IMR-90 (cell line): Measurements from ENCODE around the gene SKAP1. TPM values are rescaled to one million over a fixed set of nuclear protein-coding genes. Genes with fewer than 3 reads are reported as not detected.

ENCODE experiments used
- ATAC-seq: fragments of 200-7000 bp; cut with Tn5 transposase; 2 replicates; pipeline ENCODE4 v1.9.1; 2020; ENCODE audit warnings: low read depth, mild to moderate bottlenecking, moderate library complexity
- BruUV-seq: library from RNA; stranded (reverse); fragments of 400-500 nt; replicated peaks from 2 replicates; lab custom pipeline; 2021; lab: Mats Ljungman, UMichigan
- CTCF ChIA-PET: fragments of 300-600 bp; formaldehyde crosslinking; extraction: SDS; loops from one replicate; lab custom pipeline; 2021; ENCODE audit warnings: antibody characterized with exemption; lab: Yijun Ruan, JAX
- POLR2A ChIA-PET: fragments of 300-600 bp; sonication (Branson Sonifier 250); formaldehyde crosslinking; loops from one replicate; lab custom pipeline; 2022; ENCODE audit warnings: antibody characterized with exemption; ENCODE audit not compliant: unreplicated experiment; lab: Charles Lee
- DNase-seq: peaks from one replicate; pipeline ENCODE4 v3.0.0; 2013
- H2AFZ ChIP-seq: replicated peaks from 2 replicates; pipeline ENCODE3; 2013; ENCODE audit warnings: low read length, mild to moderate bottlenecking; ENCODE audit not compliant: poor library complexity
- H2AK5ac ChIP-seq: 2 replicates; pipeline ENCODE4 v1.6.1; 2013; ENCODE audit warnings: low read depth, low read length, inconsistent platforms
- H2AK9ac ChIP-seq: replicated peaks from 2 replicates; pipeline ENCODE3; 2013; ENCODE audit warnings: mild to moderate bottlenecking, low read depth, low read length, moderate library complexity; ENCODE audit not compliant: poor library complexity
- H2BK120ac ChIP-seq: 2 replicates; pipeline ENCODE4 v1.6.1; 2013; ENCODE audit warnings: low read depth, low read length, inconsistent platforms
- H2BK15ac ChIP-seq: 3 replicates; pipeline ENCODE4 v1.6.1; 2013; ENCODE audit warnings: low read depth, low read length, inconsistent platforms
- H2BK20ac ChIP-seq: 2 replicates; pipeline ENCODE4 v1.6.1; 2013; ENCODE audit warnings: low read depth, mild to moderate bottlenecking, inconsistent platforms, low read length, moderate library complexity
- H2BK5ac ChIP-seq: 2 replicates; pipeline ENCODE4 v1.6.1; 2013; ENCODE audit warnings: mild to moderate bottlenecking, low read depth, low read length, inconsistent platforms; ENCODE audit not compliant: poor library complexity, severe bottlenecking
- H3K14ac ChIP-seq: replicated peaks from 2 replicates; pipeline ENCODE4 v1.6.1; 2013; ENCODE audit warnings: low read depth, low read length, inconsistent platforms
- H3K18ac ChIP-seq: 2 replicates; pipeline ENCODE4 v1.6.1; 2013; ENCODE audit warnings: low read depth, low read length, control low read depth
- H3K23ac ChIP-seq: 2 replicates; pipeline ENCODE4 v1.6.1; 2013; ENCODE audit warnings: low read depth, low read length, inconsistent platforms
- H3K27ac ChIP-seq: 2 replicates; pipeline ENCODE4 v1.5.1; 2013; ENCODE audit warnings: mild to moderate bottlenecking, control low read depth, low read length; ENCODE audit not compliant: insufficient read depth
- H3K27me3 ChIP-seq: 2 replicates; pipeline ENCODE4 v1.6.1; 2013; ENCODE audit warnings: low read length; ENCODE audit not compliant: control insufficient read depth, insufficient read depth
- H3K36me3 ChIP-seq: 2 replicates; pipeline ENCODE4 v1.6.1; 2013; ENCODE audit warnings: low read length, mixed read lengths; ENCODE audit not compliant: control insufficient read depth, insufficient read depth
- H3K4ac ChIP-seq: 2 replicates; pipeline ENCODE4 v1.6.1; 2013; ENCODE audit warnings: low read depth, low read length, inconsistent platforms
- H3K4me1 ChIP-seq: 2 replicates; pipeline ENCODE4 v1.6.1; 2013; ENCODE audit warnings: low read length, mixed read lengths; ENCODE audit not compliant: control insufficient read depth, insufficient read depth
- H3K4me2 ChIP-seq: 2 replicates; pipeline ENCODE4 v1.6.1; 2013; ENCODE audit warnings: low read depth, mild to moderate bottlenecking, control low read depth, low read length, moderate library complexity
- H3K4me3 ChIP-seq: 2 replicates; pipeline ENCODE4 v1.5.1; 2013; ENCODE audit warnings: low read depth, mild to moderate bottlenecking, control low read depth, low read length, moderate library complexity; ENCODE audit not compliant: insufficient read depth
- H3K56ac ChIP-seq: 2 replicates; pipeline ENCODE4 v1.6.1; 2013; ENCODE audit warnings: low read length, inconsistent platforms; ENCODE audit not compliant: insufficient read depth; ENCODE audit errors: extremely low read depth
- H3K79me1 ChIP-seq, 2 experiments: 2 replicates each; pipeline ENCODE4 v1.6.1; 2013; ENCODE audit warnings: low read length in 2 of 2, inconsistent platforms in 1 of 2, low read depth in 1 of 2
- H3K9ac ChIP-seq: 2 replicates; pipeline ENCODE4 v1.6.1; 2013; ENCODE audit warnings: low read depth, low read length, control low read depth
- H3K9me1 ChIP-seq: 2 replicates; pipeline ENCODE4 v1.6.1; 2013; ENCODE audit warnings: low read length, inconsistent platforms; ENCODE audit not compliant: insufficient read depth
- H3K9me3 ChIP-seq: 2 replicates; pipeline ENCODE4 v1.6.1; 2013; ENCODE audit warnings: low read length; ENCODE audit not compliant: control insufficient read depth, insufficient read depth
- H4K20me1 ChIP-seq: 2 replicates; pipeline ENCODE4 v1.6.1; 2013; ENCODE audit warnings: low read length, inconsistent platforms; ENCODE audit not compliant: insufficient read depth
- H4K5ac ChIP-seq: 2 replicates; pipeline ENCODE4 v1.6.1; 2013; ENCODE audit warnings: mild to moderate bottlenecking, low read depth, low read length, control low read depth
- H4K8ac ChIP-seq, 2 experiments: 2 replicates each; pipeline ENCODE4 v1.6.1; 2013; ENCODE audit warnings: low read depth in 2 of 2, low read length in 2 of 2, control low read depth in 1 of 2, inconsistent platforms in 1 of 2
- H4K91ac ChIP-seq: 2 replicates; pipeline ENCODE4 v1.6.1; 2013; ENCODE audit warnings: low read depth, low read length, inconsistent platforms; ENCODE audit not compliant: insufficient read depth
- MAZ ChIP-seq: IDR thresholded peaks from 2 replicates; pipeline ENCODE4 v1.6.1; 2012; ENCODE audit warnings: low read depth, mild to moderate bottlenecking, low read length, improper control_type of control experiment, moderate library complexity, borderline replicate concordance
- NFE2L2 ChIP-seq: fragments of 150-350 bp; IDR thresholded peaks from 2 replicates; pipeline ENCODE4 v1.6.1; 2016; ENCODE audit warnings: low read depth, mild to moderate bottlenecking, low read length
- RCOR1 ChIP-seq: IDR thresholded peaks from 2 replicates; pipeline ENCODE4 v1.6.1; 2012; ENCODE audit warnings: mild to moderate bottlenecking, low read length, improper control_type of control experiment; ENCODE audit not compliant: insufficient replicate concordance
- WGBS, 2 experiments: methylation state at CpG; one replicate each; pipeline versions ENCODE4 v1.1.5 to v1.1.7; 2013; ENCODE audit warnings: missing lambda C conversion rate in 2 of 2; ENCODE audit not compliant: insufficient read length in 1 of 2; ENCODE audit errors: extremely low coverage in 2 of 2; 5-methylcytosine and 5-hydroxymethylcytosine counted together
- dilution Hi-C: fragments of 300-500 bp; cut with HindIII; formaldehyde crosslinking; loops from one replicate; pipeline ENCODE4 v1.14.3; 2018; ENCODE audit warnings: low sequenced_read_pairs; ENCODE audit not compliant: unreplicated experiment
- in situ Hi-C: fragments of 300-500 bp; cut with MboI; formaldehyde crosslinking; loops from 3 replicates; pipeline ENCODE4 v1.14.3; 2019; ENCODE audit warnings: low sequenced_read_pairs, inconsistent platforms, mixed read lengths
- intact Hi-C: fragments of 100-400 bp; cut with micrococcal nuclease; formaldehyde crosslinking; loops from 2 replicates; pipeline ENCODE4 v1.10.0; 2022
- polyA plus RNA-seq, 3 experiments: library from polyadenylated mRNA; depleted of rRNA; stranded (reverse); fragments of >200 nt; gene quantifications; 2 replicates each; pipeline ENCODE4 v1.2.3, GENCODE V29; 2012; ENCODE audit warnings: low replicate concordance in 1 of 3
- total RNA-seq: library from RNA; depleted of rRNA; stranded (reverse); fragments of >200 nt; gene quantifications from 2 replicates; pipeline ENCODE4 v1.2.3, GENCODE V29; 2012

Gene SKAP1
- total and polyA plus RNA-seq, 2 of the 4 experiments (the other 2 are of a cell fraction), result not detected

DNA sequence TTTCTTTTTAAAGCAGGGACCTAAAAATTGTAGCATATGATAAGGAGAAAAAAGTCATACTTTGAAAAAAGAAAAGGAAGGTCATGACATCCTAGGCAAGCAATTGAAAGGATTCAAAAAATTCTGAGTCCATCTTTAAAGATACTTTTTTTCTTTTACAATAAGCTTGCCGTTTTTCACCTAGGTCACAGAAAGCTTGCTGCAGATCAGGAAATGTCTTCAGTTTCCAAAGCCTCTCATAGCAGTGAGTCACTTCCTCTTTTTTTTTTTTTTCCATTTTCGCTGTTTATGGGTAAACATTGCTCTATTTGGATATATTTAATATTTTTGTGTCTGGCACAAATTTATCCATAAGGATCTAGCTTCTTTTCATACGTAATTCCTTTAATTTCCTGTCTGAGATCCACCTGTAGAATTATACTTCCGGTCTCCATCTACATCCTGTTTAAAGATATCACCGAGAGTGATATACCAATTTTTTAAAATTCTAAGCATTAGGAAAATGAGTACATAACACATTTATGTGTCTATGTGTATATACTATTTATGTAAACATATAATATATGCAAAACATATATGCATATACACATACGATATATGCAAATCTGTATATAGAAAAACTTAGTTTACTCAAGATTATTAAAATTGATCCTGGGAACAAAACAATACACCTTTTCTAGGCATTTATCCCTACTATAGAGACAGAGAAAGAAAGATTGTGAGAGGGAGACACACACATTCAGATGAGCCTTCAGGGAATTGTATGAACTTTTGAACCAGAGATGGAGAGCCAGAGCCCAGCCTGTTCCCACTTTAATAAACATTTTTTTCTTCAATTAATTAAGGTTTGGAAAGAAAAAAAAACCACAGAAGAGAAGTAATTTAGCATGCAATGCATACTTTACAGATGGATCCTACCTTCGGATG lies 134.4 kb downstream of the SKAP1 start:
- no peak for DNase-seq
- no peak overlapping the region for H2BK120ac ChIP-seq
- H3K4me3 ChIP-seq, result no peak overlapping the region
- H3K9ac ChIP-seq, result no peak overlapping the region
- H3K56ac ChIP-seq, result no peak overlapping the region
- in situ Hi-C loops, result no loop called here
- H2AK9ac ChIP-seq, result no peak overlapping the region
- H3K18ac ChIP-seq, result no peak overlapping the region
- H3K27ac ChIP-seq, result no peak overlapping the region
- no peaks in the 10 kb centered on the region for H3K79me1 ChIP-seq
- ChIA-PET CTCF (interaction anchor here (0.6 to 0.7 kb wide), 2 partner anchors 9 to 16 kb away, joined by 3 to 4 read pairs; no protein-coding TSS in a partner anchor), POLR2A (no interaction called here)
- H4K20me1 ChIP-seq, result no peaks in the 10 kb centered on the region
- no peak overlapping the region for H3K4me2 ChIP-seq
- no peak overlapping the region for H3K4ac ChIP-seq
- no peak overlapping the region for H3K14ac ChIP-seq
- BruUV-seq, result no TSS peak
- intact Hi-C loops, result no loop called here
- no peak overlapping the region for H2BK20ac ChIP-seq
- H4K8ac ChIP-seq, result no peak overlapping the region
- no peaks in the 10 kb centered on the region for H3K9me3 ChIP-seq
- no peak overlapping the region for H2BK15ac ChIP-seq
- no peak for ATAC-seq
- no peak overlapping the region for H3K23ac ChIP-seq
- H2AK5ac ChIP-seq, result no peak overlapping the region
- dilution Hi-C loops, result no loop called here
- no peaks in the 10 kb centered on the region for H3K36me3 ChIP-seq
- no peak overlapping the region for H2BK5ac ChIP-seq
- peaks cover 46% of the 10 kb centered on the region for H3K27me3 ChIP-seq
- H2AFZ ChIP-seq, result no peak overlapping the region
- H4K91ac ChIP-seq, result no peak overlapping the region
- no peaks in the 10 kb centered on the region for H3K4me1 ChIP-seq
- H4K5ac ChIP-seq, result no peak overlapping the region
- no peaks in the 10 kb centered on the region for H3K9me1 ChIP-seq
- no CpG with 5 or more reads among the region's 7 CpGs for WGBS, 2 experiments
- TF ChIP-seq RCOR1 (no peak), NFE2L2 (no peak), MAZ (no peak)
